Activated CD4-positive, alpha-beta T cell treated with anti-CD3 and anti-CD28 coated beads, Interleukin-2, Interleukin-4, amounts not matched to agents 100 ng/mL and 50 ng/mL, durations not matched to agents 16 hours and 8 hours (primary cell): ENCODE results near the gene TRRAP.

ENCODE experiments used
- DNase-seq: peaks from one replicate; pipeline ENCODE4 v3.0.0-alpha.2; 2020; ENCODE audit warnings: low spot score

Gene TRRAP

GRCh38 chr7:98949336-98950044 is 71.2 kb downstream of the TRRAP start:
- DNase-seq, result no peak

DNA sequence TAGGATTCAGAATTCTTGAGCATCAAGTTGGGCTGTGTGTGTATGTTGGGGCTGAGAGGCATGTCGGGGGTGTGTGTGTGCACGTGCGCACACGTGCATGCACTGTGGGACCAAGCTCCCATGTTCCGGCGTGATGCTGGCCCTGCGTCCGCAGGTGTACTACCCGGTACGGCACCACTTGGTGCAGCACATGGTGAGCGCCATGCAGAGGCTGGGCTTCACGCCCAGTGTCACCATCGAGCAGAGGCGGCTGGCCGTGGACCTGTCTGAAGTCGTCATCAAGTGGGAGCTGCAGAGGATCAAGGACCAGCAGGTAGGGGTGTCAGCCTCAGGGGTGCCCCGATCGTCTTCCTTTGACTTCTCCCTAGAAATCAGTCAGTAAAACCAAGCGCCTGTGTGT is 77.7 kb downstream of the TRRAP start:
- no peak for DNase-seq

GRCh38 chr7:98956469-98956868 is 78.1 kb downstream of the TRRAP start:
- DNase-seq, result no peak

- no peak for DNase-seq
Measured at GRCh38 chr7:98956937-98957336, 78.6 kb downstream of the TRRAP start.

DNA sequence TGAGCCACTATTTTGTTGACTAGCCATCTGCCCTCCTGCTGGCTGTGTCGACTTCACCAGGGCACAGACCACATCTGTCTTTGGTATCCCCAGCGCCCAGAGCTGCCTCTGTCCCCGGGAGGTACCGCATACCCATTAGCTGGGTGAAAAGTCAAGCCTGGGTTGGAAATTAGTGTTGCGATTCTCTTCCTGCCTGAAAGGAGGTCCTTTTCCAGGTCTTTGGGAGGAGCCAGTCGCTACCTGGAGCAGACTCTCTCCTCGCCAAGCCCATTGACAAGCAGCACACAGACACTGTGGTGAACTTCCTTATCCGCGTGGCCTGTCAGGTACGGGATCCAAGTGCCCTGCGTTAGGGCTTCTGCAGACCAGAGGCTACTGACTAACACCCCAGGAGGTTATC is 79.4 kb downstream of the TRRAP start:
- no peak for DNase-seq

DNA sequence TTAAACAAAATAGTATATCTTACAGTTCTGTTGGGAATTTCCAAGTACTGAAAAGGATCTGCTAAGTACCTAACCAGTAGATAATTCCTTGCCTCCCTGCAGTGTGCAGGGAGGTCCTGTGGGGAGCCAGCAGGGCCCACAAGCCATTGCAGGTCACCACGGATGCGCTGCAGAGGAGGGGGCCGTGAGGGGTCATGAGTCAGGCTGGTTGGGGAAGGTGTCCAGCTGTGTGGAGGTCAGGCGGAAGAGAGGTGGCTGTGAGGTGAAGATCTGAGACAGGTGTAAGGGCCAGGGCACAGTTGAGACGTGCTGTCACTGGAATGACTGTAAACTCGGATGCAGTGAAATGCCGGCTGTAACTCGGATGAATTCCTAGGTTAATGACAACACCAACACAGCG is 80.6 kb downstream of the TRRAP start:
- DNase-seq, result no peak

DNA sequence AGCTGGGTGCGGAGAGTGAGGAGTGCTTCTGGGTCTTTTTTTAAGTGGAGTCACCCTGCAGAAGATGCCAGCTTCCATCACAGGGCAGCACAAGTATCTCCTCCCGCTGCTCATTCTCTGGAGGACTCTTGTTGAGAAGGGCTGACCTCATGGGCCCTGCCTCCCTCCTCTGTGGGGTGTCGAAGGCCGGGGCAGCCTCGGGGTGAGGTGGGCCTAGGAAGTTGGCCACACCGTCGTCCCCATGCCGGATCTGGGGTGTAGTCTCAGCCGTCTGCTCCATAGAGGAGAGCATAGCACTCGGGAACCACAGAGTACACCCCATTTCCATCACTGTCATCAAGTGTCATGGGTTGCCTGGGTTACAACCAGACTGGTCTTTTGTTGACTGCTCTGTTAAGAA is 85.0 kb downstream of the TRRAP start:
- no peak for DNase-seq

- no peak for DNase-seq
Measured at GRCh38 chr7:98964596-98964995, 86.3 kb downstream of the TRRAP start.

DNA sequence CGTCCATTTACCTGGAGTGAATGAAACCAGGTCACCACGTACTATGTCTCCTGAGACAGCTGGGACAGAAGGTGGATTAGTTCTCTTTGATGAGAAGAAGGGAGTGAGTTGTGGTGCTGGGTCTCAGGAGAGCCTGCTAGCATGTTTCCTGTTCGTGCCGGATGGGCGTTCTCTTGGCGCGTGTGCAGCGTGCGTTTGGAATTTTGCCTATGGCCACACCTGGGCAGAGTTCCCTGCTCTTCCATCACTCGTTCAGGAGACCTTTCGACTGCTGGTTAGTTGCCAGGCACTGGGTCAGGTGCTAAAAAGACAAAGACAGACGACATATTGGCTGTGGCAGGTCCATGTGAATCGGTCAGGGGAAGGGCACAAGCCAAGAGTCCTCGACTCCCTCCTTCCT is 90.3 kb downstream of the TRRAP start:
- DNase-seq, result no peak

DNA sequence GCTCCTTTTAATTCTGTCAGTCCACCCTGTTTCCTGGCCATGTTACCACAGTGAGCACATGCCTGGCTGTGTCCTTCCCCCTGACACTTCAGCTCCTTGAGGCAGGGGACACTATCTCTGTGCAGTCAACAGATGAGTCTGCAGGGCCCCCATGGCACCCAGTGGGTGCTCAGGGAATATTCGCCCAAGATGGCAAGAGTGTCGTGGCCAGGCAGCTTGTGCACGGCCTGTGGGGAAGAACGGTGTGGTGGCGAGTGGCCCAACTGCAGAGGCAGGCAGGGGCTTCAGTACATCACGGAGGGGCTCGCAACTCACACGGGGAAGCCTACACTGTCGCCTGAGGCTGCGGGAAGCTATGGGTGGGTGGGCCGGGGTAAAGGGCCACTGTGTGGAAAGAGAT is 91.1 kb downstream of the TRRAP start:
- no peak for DNase-seq

DNA sequence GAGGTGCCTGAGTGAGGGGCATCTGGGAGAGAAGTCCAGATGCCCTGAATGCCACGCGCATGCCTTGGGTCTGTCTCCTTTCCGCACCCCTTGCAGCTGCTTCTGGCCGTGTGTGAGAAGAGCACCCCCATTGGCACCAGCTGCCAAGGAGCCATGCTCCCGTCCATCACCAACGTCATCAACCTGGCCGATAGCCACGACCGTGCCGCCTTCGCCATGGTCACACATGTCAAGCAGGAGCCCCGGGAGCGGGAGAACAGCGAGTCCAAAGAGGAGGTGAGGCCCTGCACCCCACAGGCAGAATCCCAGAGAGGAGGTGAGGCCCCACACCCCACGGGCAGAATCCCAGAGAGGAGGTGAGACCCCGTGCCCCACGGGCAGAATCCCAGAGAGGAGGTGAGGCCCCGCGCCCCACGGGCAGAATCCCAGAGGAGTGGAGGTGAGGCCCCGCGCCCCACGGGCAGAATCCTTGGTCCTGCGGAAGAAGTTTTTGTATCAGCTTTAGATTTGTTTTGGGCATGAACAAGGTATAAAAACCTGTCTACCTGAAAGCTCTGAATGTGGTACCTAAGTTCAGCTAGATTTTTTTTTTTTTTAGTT is 91.8 kb downstream of the TRRAP start:
- no peak for DNase-seq

- DNase-seq, result no peak
Measured at GRCh38 chr7:98970805-98971204, 92.5 kb downstream of the TRRAP start.

- DNase-seq, result no peak
Measured at GRCh38 chr7:98974205-98974604, 95.9 kb downstream of the TRRAP start.

DNA sequence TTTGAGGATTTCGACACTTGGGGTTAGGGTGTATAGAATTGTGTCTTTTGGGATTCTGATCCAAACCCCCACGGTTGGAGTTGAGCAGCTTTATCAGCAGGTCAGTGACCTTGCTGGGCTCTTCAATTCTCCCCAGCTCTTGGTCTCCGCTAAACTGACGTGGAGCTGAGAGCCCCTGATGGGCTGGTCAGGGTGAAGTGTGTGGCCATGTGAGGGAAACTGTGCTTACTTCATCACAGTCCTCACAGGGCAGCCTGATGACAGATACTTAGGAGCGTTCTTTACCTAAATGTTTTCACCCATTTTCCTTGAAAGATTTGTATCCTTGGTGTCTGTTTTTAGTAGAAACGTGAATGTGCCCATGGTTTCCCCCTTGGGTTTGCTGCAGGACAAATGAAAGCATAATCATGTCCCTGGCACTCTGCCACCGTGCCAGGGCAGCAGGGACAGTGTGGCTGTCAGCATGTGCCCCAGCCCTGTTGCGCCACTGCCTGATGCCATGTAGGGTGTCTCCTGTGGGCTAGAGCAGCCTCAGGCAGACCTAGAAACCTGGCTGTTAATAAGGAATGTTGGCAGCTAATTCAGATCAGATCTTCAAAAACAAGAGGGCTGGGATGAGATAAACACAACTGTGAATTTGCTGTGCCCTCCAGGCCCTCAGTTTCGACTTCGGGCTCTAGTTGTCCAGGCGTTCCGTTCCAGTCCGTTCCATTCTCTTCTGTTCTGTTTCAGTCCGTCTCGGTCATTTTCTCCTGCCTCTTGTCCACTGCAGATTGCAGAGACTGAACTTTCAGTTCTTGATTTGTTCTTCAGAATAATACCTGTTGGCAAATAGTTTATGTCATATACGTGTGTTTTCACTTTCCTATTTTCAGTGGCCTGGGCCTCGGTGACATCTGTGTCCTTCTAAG is 96.8 kb downstream of the TRRAP start:
- DNase-seq, result no peak

DNA sequence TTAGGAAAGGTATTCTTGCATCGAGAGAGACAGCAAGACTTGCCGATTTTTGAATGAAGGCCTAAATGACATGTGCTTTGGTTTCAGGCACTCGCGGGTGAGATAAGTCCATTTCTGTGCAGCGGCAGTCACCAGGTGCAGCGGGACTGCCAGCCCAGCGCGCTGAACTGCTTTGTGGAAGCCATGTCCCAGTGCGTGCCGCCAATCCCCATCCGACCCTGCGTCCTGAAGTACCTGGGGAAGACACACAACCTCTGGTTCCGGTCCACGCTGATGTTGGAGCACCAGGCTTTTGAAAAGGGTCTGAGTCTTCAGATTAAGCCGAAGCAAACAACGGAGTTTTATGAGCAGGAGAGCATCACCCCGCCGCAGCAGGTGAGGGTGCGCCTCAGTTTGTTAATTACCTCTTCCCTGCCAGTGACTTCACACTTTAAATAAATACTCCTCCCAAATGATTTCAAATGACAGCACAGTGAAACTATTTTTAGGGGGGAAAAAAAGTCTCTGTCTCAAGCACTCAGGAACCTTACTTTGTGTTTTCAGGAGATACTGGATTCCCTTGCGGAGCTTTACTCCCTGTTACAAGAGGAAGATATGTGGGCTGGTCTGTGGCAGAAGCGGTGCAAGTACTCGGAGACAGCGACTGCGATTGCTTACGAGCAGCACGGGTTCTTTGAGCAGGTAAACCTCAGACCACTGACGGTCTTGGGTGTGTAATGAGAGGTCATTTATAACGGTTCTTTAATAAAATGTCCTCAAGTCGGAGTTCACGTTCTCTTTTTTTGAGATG is 98.3 kb downstream of the TRRAP start:
- no peak for DNase-seq

GRCh38 chr7:98978672-98979071 is 100.3 kb downstream of the TRRAP start:
- DNase-seq, result no peak

- DNase-seq, result no peak
Measured at GRCh38 chr7:98981701-98982100, 103.4 kb downstream of the TRRAP start.

GRCh38 chr7:98982686-98983085 is 104.4 kb downstream of the TRRAP start:
- DNase-seq, result no peak

DNA sequence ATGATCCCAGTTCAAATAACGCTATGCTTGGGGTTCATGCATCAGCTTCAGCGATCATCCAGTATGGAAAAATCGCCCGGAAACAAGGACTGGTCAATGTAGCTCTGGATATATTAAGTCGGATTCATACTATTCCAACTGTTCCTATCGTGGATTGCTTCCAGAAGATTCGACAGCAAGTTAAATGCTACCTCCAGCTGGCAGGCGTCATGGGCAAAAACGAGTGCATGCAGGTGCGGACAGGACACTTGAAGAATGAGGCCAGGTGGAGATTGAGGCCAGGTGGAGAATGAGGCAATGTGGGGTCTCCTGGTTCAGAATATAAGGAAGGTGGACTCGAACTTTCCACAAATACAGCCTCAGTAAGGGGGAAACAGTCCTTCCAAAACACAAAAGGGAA is 105.8 kb downstream of the TRRAP start:
- DNase-seq, result no peak

DNA sequence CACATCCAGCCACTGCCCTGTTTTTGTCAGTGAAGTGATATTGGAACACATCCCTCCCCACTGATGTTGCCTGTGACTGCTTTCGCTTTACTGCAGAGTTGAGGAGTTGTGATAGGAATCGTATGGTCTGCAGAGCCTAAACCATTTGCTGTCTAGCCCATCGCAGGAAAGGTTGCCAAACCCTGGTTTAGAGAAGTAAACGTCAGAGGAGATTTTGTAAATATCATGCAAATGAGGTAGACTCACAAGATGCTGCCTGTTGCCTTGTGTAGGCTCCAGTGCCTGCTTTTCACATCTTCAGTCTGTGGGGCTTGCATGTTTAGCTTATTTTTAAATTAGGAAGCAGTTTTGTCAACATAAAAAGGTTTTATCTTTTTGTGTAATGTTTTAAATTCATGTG is 107.1 kb downstream of the TRRAP start:
- DNase-seq, result no peak

DNA sequence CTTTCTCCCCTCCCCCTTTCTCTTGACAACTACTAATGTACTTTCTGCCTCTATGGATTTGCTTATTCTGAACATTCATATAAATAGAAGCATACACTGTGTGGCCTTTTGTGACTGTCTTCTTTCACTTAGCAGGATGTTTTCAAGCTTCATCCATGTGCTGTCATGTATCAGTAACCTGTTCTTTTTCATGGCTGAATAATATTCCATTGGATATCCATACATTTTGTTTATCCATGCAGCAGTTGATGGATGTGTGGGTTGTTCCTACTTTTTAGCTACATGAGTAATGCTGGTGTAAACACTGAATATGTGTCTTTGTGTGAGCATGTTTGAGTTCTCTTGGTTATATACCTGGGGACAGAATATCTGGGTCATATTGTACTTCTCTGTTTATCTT is 107.6 kb downstream of the TRRAP start:
- DNase-seq, result no peak

DNA sequence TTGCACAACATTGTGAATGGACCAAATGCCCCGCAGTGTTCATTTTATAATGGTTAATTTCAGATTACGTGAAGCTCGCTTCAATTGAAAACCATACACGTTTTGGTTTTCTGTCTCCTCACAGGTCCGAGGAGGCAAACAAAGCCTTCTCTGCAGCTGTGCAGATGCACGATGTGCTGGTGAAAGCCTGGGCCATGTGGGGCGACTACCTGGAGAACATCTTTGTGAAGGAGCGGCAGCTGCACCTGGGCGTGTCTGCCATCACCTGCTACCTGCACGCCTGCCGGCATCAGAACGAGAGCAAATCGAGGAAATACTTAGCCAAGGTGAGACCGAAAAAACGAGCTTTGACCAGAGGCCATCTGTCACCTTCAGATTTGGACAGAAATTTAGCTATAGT is 110.3 kb downstream of the TRRAP start:
- DNase-seq, result no peak
